K562 (cell line): ENCODE data around the gene P2RY11. TPM values are rescaled to one million over a fixed set of nuclear protein-coding genes. Genes with fewer than 3 reads are reported as not detected.

Source experiments
- ATAC-seq: fragments of 200-7000 bp; cut with Tn5 transposase; 3 replicates; pipeline ENCODE4 v1.9.1; 2020; ENCODE audit warnings: moderate library complexity
- BruUV-seq: library from RNA; stranded (reverse); fragments of 400-500 nt; replicated peaks from 2 replicates; lab custom pipeline; 2021; lab: Mats Ljungman, UMichigan
- CTCF ChIA-PET: fragments of 300-600 bp; formaldehyde crosslinking; extraction: SDS; loops from one replicate; lab custom pipeline; 2021; ENCODE audit warnings: low intra/inter-chr PET ratio; lab: Yijun Ruan, JAX
- POLR2A ChIA-PET: fragments of 300-600, 350-650 bp; sonication (Branson Sonifier 250); formaldehyde crosslinking; extraction: SDS; loops from one replicate; lab custom pipeline; 2021; ENCODE audit warnings: antibody characterized with exemption, inconsistent platforms; lab: Yijun Ruan, JAX
- DNase-seq, 4 experiments: peaks; one replicate each; pipeline versions ENCODE4 v3.0.0 to v3.0.0-alpha.2; 2011 to 2018; ENCODE audit warnings: low spot score in 3 of 4, mixed read lengths in 3 of 4; ENCODE audit errors: extremely low read depth in 1 of 4
- FAIRE-seq: peaks from 2 replicates; lab custom pipeline; 2011; peaks lifted over from hg19 to GRCh38; lab: Jason Lieb, UNC
- H2AFZ ChIP-seq: 2 replicates; pipeline ENCODE4 v1.6.0; 2011; ENCODE audit warnings: low read depth, low read length, control low read depth, inconsistent platforms
- H3K27ac ChIP-seq: fragments of 200-600 bp; 3 replicates; pipeline ENCODE4 v1.8.0; 2011; ENCODE audit warnings: low read depth, mild to moderate bottlenecking, control low read depth, inconsistent platforms, low read length, moderate library complexity, mixed read lengths; ENCODE audit errors: extremely low read depth
- H3K27me3 ChIP-seq, 2 experiments: fragments of 300-600 bp in 1 of 2; 2 replicates in 1 of 2; 3 replicates in 1 of 2; pipeline versions ENCODE4 v1.6.0 to v1.8.0; 2011; ENCODE audit warnings: inconsistent platforms in 2 of 2, low read length in 2 of 2, mild to moderate bottlenecking in 1 of 2, mixed read lengths in 1 of 2, moderate library complexity in 1 of 2; ENCODE audit not compliant: control insufficient read depth in 2 of 2, insufficient read depth in 2 of 2
- H3K36me3 ChIP-seq: fragments of 300-600 bp; 3 replicates; pipeline ENCODE4 v1.8.0; 2011; ENCODE audit warnings: mild to moderate bottlenecking, low read length, inconsistent platforms; ENCODE audit not compliant: control insufficient read depth, insufficient read depth
- H3K4me1 ChIP-seq, 2 experiments: fragments of 200-600 bp in 1 of 2; replicated peaks in 1 of 2; 2 replicates in 1 of 2; 3 replicates in 1 of 2; pipeline versions ENCODE4 v1.5.1 to v1.8.0; 2011; ENCODE audit warnings: inconsistent platforms in 2 of 2, low read length in 2 of 2, mild to moderate bottlenecking in 1 of 2, mixed read lengths in 1 of 2, moderate library complexity in 1 of 2; ENCODE audit not compliant: control insufficient read depth in 2 of 2, insufficient read depth in 2 of 2
- H3K4me2 ChIP-seq: 2 replicates; pipeline ENCODE4 v1.6.1; 2011; ENCODE audit warnings: low read length, control low read depth, inconsistent platforms, mixed read lengths; ENCODE audit not compliant: insufficient read depth
- H3K4me3 ChIP-seq: fragments of 200-600 bp; sonication (generic), shearing (Covaris generic); 2 replicates; pipeline ENCODE4 v1.5.1; 2016; ENCODE audit warnings: control low read depth, inconsistent platforms
- H3K79me2 ChIP-seq: fragments of 200-600 bp; 3 replicates; pipeline ENCODE4 v1.8.0; 2011; ENCODE audit warnings: low read length, inconsistent platforms; ENCODE audit not compliant: control insufficient read depth, insufficient read depth
- H3K9ac ChIP-seq, 2 experiments: 2 replicates each; pipeline versions ENCODE4 v1.6.0 to v1.6.1; 2011; ENCODE audit warnings: low read depth in 2 of 2, low read length in 2 of 2, control low read depth in 1 of 2, inconsistent platforms in 1 of 2, mild to moderate bottlenecking in 1 of 2, mixed read lengths in 1 of 2; ENCODE audit not compliant: insufficient read depth in 1 of 2
- H3K9me1 ChIP-seq: one replicate; pipeline ENCODE4 v1.6.0; 2011; ENCODE audit warnings: inconsistent platforms, mild to moderate bottlenecking, low read length, moderate library complexity; ENCODE audit not compliant: control insufficient read depth, insufficient read depth
- H3K9me3 ChIP-seq: replicated peaks from 2 replicates; pipeline ENCODE4 v1.5.1; 2011; ENCODE audit warnings: low read depth, low read length, inconsistent platforms; ENCODE audit not compliant: control insufficient read depth, insufficient read depth
- H4K20me1 ChIP-seq: replicated peaks from 2 replicates; pipeline ENCODE4 v1.6.1; 2011; ENCODE audit warnings: low read length, inconsistent platforms, mixed read lengths; ENCODE audit not compliant: control insufficient read depth, insufficient read depth
- CAMTA2 ChIP-seq: fragments of 250-450 bp; sonication (Bioruptor Pico); conservative IDR thresholded peaks from 2 replicates; pipeline ENCODE4 v1.5.1; 2022
- COPS2 ChIP-seq: fragments of 450-650 bp; conservative IDR thresholded peaks from 2 replicates; pipeline ENCODE4 v1.6.1; 2016; ENCODE audit warnings: mild to moderate bottlenecking, moderate library complexity
- E2F1 ChIP-seq: sonication (generic); formaldehyde crosslinking; IDR thresholded peaks from 2 replicates; pipeline ENCODE4 v1.8.1; 2023; ENCODE audit warnings: mild to moderate bottlenecking, missing genetic modification reagents, moderate library complexity
- FOXJ2 ChIP-seq: fragments of 200-800 bp; sonication (Bioruptor generic); IDR thresholded peaks from 2 replicates; pipeline ENCODE4 v1.6.1; 2016; ENCODE audit warnings: missing genetic modification characterization, missing compliant biosample characterization
- HCFC1 ChIP-seq: IDR thresholded peaks from 2 replicates; pipeline ENCODE4 v1.6.1; 2012; ENCODE audit warnings: low read depth, low read length, improper control_type of control experiment
- KDM1A ChIP-seq, 2 experiments: fragments of 450-650 bp; IDR thresholded peaks; 2 replicates each; pipeline ENCODE4 v1.6.1; 2016; ENCODE audit warnings: mild to moderate bottlenecking in 2 of 2
- MYNN ChIP-seq, 2 experiments: sonication (generic); formaldehyde crosslinking in 1 of 2; IDR thresholded peaks; 2 replicates each; pipeline versions ENCODE4 v1.5.0 to v1.6.1; 2016 to 2020; ENCODE audit warnings: antibody characterized with exemption in 1 of 2, missing genetic modification reagents in 1 of 2
- PHB2 ChIP-seq: fragments of 450-650 bp; IDR thresholded peaks from 2 replicates; pipeline ENCODE4 v1.6.1; 2017; ENCODE audit warnings: low read depth
- PKNOX1 ChIP-seq: fragments of 450-650 bp; IDR thresholded peaks from 2 replicates; pipeline ENCODE4 v1.6.1; 2016
- PREB ChIP-seq: sonication (generic); formaldehyde crosslinking; IDR thresholded peaks from 2 replicates; pipeline ENCODE4 v1.8.1; 2023; ENCODE audit warnings: mild to moderate bottlenecking, missing genetic modification reagents
- PURB ChIP-seq: sonication (generic); formaldehyde crosslinking; IDR thresholded peaks from 2 replicates; pipeline ENCODE4 v1.9.0; 2021; ENCODE audit warnings: low read depth, mild to moderate bottlenecking, missing genetic modification reagents
- SOX6 ChIP-seq: fragments of 450-650 bp; IDR thresholded peaks from 2 replicates; pipeline ENCODE4 v1.6.1; 2014; ENCODE audit warnings: mild to moderate bottlenecking
- ZNF354B ChIP-seq: fragments of 250-450 bp; sonication (Bioruptor Pico); IDR thresholded peaks from 2 replicates; pipeline ENCODE4 v1.4.0; 2020
- ZNF444 ChIP-seq: fragments of 250-450 bp; sonication (Bioruptor Pico); IDR thresholded peaks from 2 replicates; pipeline ENCODE4 v1.4.0; 2020; ENCODE audit warnings: mild to moderate bottlenecking, moderate library complexity
- WGBS: fragments of 100-300 bp; shearing (Covaris generic); methylation state at CpG from one replicate; pipeline ENCODE4 v1.1.6; 2016; ENCODE audit warnings: low coverage, mixed read lengths; ENCODE audit not compliant: insufficient coverage; ENCODE audit errors: missing lambda C conversion rate; 5-methylcytosine and 5-hydroxymethylcytosine counted together
- in situ Hi-C: fragments of 300-500 bp; cut with MboI; formaldehyde crosslinking; loops from 4 replicates; pipeline ENCODE4 v1.15.0; 2018; ENCODE audit warnings: inconsistent platforms, mixed read lengths
- intact Hi-C: fragments of 100-400 bp; cut with micrococcal nuclease; formaldehyde crosslinking; loops from 2 replicates; pipeline ENCODE4 v1.14.2; 2022
- polyA plus RNA-seq, 8 experiments: library from polyadenylated mRNA; depleted of rRNA in 4 of 8; stranded (reverse) in 5 of 8; unstranded in 3 of 8; fragments of >200 nt; fragmentation: Nextera tagmentation in 2 of 8; fragmentation: Illumina TruSeq in 1 of 8; extraction: Ambion mirVana in 2 of 8; extraction: Trizol in 1 of 8; gene quantifications; 2 replicates each; pipeline versions ENCODE4 v1.2.1 to v1.2.3, GENCODE V29; 2011 to 2014; ENCODE audit warnings: inconsistent platforms in 1 of 8, missing spikeins in 1 of 8
- total RNA-seq, 7 experiments: library from RNA; depleted of rRNA in 6 of 7; stranded (reverse); fragments of >200 nt in 6 of 7; fragmentation: Illumina TruSeq in 2 of 7; extraction: Trizol in 2 of 7; gene quantifications; 2 replicates each; pipeline versions ENCODE4 v1.2.1 to v1.2.3, GENCODE V29; 2011 to 2021; ENCODE audit warnings: low replicate concordance in 1 of 7
- TF ChIP-seq, protein P1 (sequence below): fragments of 250-450 bp; sonication (Bioruptor Pico); IDR thresholded peaks from 2 replicates; pipeline ENCODE4 v1.8.0; 2021; ENCODE audit warnings: moderate library complexity, mild to moderate bottlenecking, inconsistent platforms
- TF ChIP-seq, protein P2 (sequence below): sonication (generic); formaldehyde crosslinking; IDR thresholded peaks from 2 replicates; pipeline ENCODE4 v1.8.0; 2022; ENCODE audit warnings: missing genetic modification reagents, mild to moderate bottlenecking, moderate library complexity, borderline replicate concordance

P2RY11 gene
- total and polyA plus RNA-seq, 9 of the 15 experiments (the other 6 are each of a cell fraction or from before 2014, with no cell fraction given), result 0.03 to 10.1 (median 1.5) TPM

DNA sequence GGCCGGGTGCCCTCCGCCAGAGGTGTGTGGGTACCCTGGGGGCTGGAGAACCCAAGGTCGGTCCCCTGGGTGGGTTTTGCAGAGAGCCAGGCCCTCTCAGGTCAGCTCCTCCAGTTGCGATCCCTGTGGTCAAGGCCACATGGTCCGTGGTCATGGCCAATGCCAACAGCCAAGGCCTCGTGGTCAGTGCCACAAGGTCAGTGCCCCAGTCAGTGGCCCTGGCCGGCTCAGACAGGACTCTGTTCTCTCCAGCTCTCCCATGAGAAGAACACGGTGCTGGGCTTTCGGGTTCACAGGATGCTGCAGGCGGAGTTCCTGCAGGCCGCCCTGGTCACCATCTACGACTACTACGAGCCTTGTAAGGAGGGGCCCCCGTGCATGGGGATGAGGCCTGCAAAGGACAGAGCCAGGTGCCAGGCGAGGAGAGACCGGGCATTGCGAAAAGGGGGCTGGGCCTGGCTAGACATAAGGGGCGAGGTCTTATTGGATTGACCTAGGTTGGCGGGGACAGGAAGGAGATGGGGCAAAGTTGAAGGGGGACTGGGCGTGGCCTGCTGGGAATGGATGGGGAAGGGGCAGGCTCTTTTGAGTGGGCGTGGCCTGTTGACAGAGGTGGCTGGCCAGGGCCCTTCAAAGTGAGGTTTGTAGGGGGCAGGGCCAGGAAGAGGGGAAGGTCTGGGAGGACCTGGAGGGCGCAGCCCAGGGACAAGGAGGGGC is 40.6 kb upstream of the P2RY11 start:
- FAIRE-seq, result no peak
- intact Hi-C loops, result no loop called here
- no peaks in the 10 kb centered on the region for H3K36me3 ChIP-seq
- H3K27ac ChIP-seq, result no peak overlapping the region
- no TSS peak for BruUV-seq
- TF ChIP-seq PHB2 (no peak), PKNOX1 (no peak), MYNN (IDR thresholded peaks at IDR 0.05) (no peak), MYNN (CRISPR knock-in tag; IDR thresholded peaks at IDR 0.05) (no peak), ZNF354B (CRISPR knock-in tag) (no peak), HCFC1 (no peak), FOXJ2 (tag) (no peak), ZNF444 (no peak), SOX6 (no peak), PREB (no peak), KDM1A (IDR thresholded peaks at IDR 0.05) (no peak), E2F1 (CRISPR knock-in tag) (no peak), COPS2 (no peak), PURB (no peak), CAMTA2 (CRISPR knock-in tag) (no peak)
- TF ChIP-seq, protein P1, sequence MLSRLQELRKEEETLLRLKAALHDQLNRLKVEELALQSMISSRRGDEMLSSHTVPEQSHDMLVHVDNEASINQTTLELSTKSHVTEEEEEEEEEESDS (CRISPR knock-in tag), result no peak
- TF ChIP-seq, protein P2, sequence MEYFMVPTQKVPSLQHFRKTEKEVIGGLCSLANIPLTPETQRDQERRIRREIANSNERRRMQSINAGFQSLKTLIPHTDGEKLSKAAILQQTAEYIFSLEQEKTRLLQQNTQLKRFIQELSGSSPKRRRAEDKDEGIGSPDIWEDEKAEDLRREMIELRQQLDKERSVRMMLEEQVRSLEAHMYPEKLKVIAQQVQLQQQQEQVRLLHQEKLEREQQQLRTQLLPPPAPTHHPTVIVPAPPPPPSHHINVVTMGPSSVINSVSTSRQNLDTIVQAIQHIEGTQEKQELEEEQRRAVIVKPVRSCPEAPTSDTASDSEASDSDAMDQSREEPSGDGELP (CRISPR knock-in tag), result no peak
- peak; percentile 43 for ATAC-seq
- H3K9me3 ChIP-seq, result peaks cover 3% of the 10 kb centered on the region; the same call in 1 of the 2 replicates
- no peak overlapping the region for H3K4me3 ChIP-seq
- no peaks in the 10 kb centered on the region for H3K79me2 ChIP-seq
- H3K27me3 ChIP-seq, result peaks cover 14 to 45% of the 10 kb centered on the region in 2 experiments; a peak in 4 of 5 replicates
- peaks cover 0 to 9% of the 10 kb centered on the region in 2 experiments; a peak in 1 of 5 replicates for H3K4me1 ChIP-seq
- no peaks in the 10 kb centered on the region for H4K20me1 ChIP-seq
- peak overlapping the region in 1 of 2 experiments; percentile 73; a peak in 1 of 4 replicates for H3K9ac ChIP-seq
- H3K4me2 ChIP-seq, result no peak overlapping the region
- in situ Hi-C loops, result loop anchor here (5.0 kb wide), 1 partner anchor 171 kb away; no protein-coding TSS in a partner anchor
- WGBS, result 13% methylated on average over 21 of the region's 22 CpGs
- no peak overlapping the region for H2AFZ ChIP-seq
- ChIA-PET POLR2A (interaction anchor here (0.6 to 0.9 kb wide), 2 partner anchors 12 to 14 kb away, joined by 3 to 4 read pairs; no protein-coding TSS in a partner anchor), CTCF (no interaction called here)
- H3K9me1 ChIP-seq, result no peaks in the 10 kb centered on the region
- peak in 3 of 4 experiments; percentile 9 to 59 (median 49) for DNase-seq
